H9 (cell line): ENCODE results near the gene BIRC5. TPM values are rescaled to one million over a fixed set of nuclear protein-coding genes. Genes with fewer than 3 reads are reported as not detected.

ENCODE experiments used
- DNase-seq: peaks from one replicate; pipeline ENCODE4 v3.0.0-alpha.2; 2017
- H2AFZ ChIP-seq: one replicate; pipeline ENCODE4 v1.6.1; 2013; ENCODE audit warnings: mild to moderate bottlenecking, low read length, control low read depth, moderate library complexity
- H2AK5ac ChIP-seq: 2 replicates; pipeline ENCODE4 v1.6.1; 2013; ENCODE audit warnings: low read length, control low read depth, mixed read lengths; ENCODE audit not compliant: insufficient read length
- H2BK120ac ChIP-seq: one replicate; pipeline ENCODE4 v1.6.1; 2013; ENCODE audit warnings: low read depth, mild to moderate bottlenecking, low read length, control low read depth, inconsistent platforms; ENCODE audit not compliant: poor library complexity, severe bottlenecking
- H2BK12ac ChIP-seq: 2 replicates; pipeline ENCODE4 v1.6.1; 2013; ENCODE audit warnings: low read length, control low read depth, mixed read lengths, low read depth; ENCODE audit not compliant: insufficient read length
- H2BK15ac ChIP-seq: 2 replicates; pipeline ENCODE4 v1.6.1; 2013; ENCODE audit warnings: low read depth, low read length, control low read depth
- H2BK20ac ChIP-seq: one replicate; pipeline ENCODE4 v1.6.1; 2013; ENCODE audit warnings: low read depth, mild to moderate bottlenecking, low read length, control low read depth, inconsistent platforms; ENCODE audit not compliant: poor library complexity, severe bottlenecking
- H2BK5ac ChIP-seq: 2 replicates; pipeline ENCODE4 v1.6.1; 2013; ENCODE audit warnings: low read length, control low read depth, mixed read lengths; ENCODE audit not compliant: insufficient read length
- H3K14ac ChIP-seq: 2 replicates; pipeline ENCODE4 v1.6.1; 2013; ENCODE audit warnings: low read length, control low read depth; ENCODE audit not compliant: insufficient read depth
- H3K18ac ChIP-seq: 2 replicates; pipeline ENCODE4 v1.6.1; 2013; ENCODE audit warnings: low read depth, mild to moderate bottlenecking, mixed read lengths, low read length, control low read depth; ENCODE audit not compliant: insufficient read length
- H3K23ac ChIP-seq: 2 replicates; pipeline ENCODE4 v1.6.1; 2013; ENCODE audit warnings: low read length, control low read depth, mixed read lengths, low read depth; ENCODE audit not compliant: insufficient read length
- H3K23me2 ChIP-seq: 2 replicates; pipeline ENCODE4 v1.6.1; 2013; ENCODE audit warnings: low read depth, mild to moderate bottlenecking, mixed read lengths, low read length, control low read depth; ENCODE audit not compliant: insufficient read length, poor library complexity, severe bottlenecking
- H3K27ac ChIP-seq: 2 replicates; pipeline ENCODE4 v1.5.1; 2013; ENCODE audit warnings: low read length, control low read depth, mixed read lengths, low read depth; ENCODE audit not compliant: insufficient read length
- H3K27me3 ChIP-seq: 2 replicates; pipeline ENCODE4 v1.6.1; 2013; ENCODE audit warnings: low read length, control low read depth, inconsistent platforms; ENCODE audit not compliant: insufficient read depth
- H3K4ac ChIP-seq: 2 replicates; pipeline ENCODE4 v1.6.1; 2013; ENCODE audit warnings: low read depth, mild to moderate bottlenecking, control low read depth, inconsistent platforms, low read length, moderate library complexity
- H3K4me1 ChIP-seq: 2 replicates; pipeline ENCODE4 v1.6.1; 2013; ENCODE audit warnings: low read length, control low read depth, inconsistent platforms; ENCODE audit not compliant: insufficient read depth
- H3K4me2 ChIP-seq: 2 replicates; pipeline ENCODE4 v1.6.1; 2013; ENCODE audit warnings: low read length, control low read depth, mixed read lengths; ENCODE audit not compliant: insufficient read length, insufficient read depth
- H3K56ac ChIP-seq: 2 replicates; pipeline ENCODE4 v1.6.1; 2013; ENCODE audit warnings: low read depth, mild to moderate bottlenecking, mixed read lengths, low read length, control low read depth; ENCODE audit not compliant: insufficient read length
- H3K79me1 ChIP-seq: 2 replicates; pipeline ENCODE4 v1.6.1; 2013; ENCODE audit warnings: low read depth, mild to moderate bottlenecking, moderate library complexity, low read length, control low read depth, inconsistent platforms; ENCODE audit not compliant: insufficient read depth, poor library complexity, severe bottlenecking
- H3K79me2 ChIP-seq: 2 replicates; pipeline ENCODE4 v1.6.1; 2013; ENCODE audit warnings: low read length, control low read depth, inconsistent platforms; ENCODE audit not compliant: insufficient read depth
- H3K9ac ChIP-seq: 2 replicates; pipeline ENCODE4 v1.6.1; 2013; ENCODE audit warnings: low read length, control low read depth, mixed read lengths; ENCODE audit not compliant: insufficient read length; ENCODE audit errors: extremely low read depth
- H3K9me3 ChIP-seq: one replicate; pipeline ENCODE4 v1.6.1; 2013; ENCODE audit warnings: low read depth, low read length, inconsistent platforms; ENCODE audit not compliant: control insufficient read depth
- H3T11ph ChIP-seq: one replicate; pipeline ENCODE4 v1.6.1; 2013; ENCODE audit warnings: mild to moderate bottlenecking, low read length, control low read depth, inconsistent platforms
- H4K20me1 ChIP-seq: one replicate; pipeline ENCODE4 v1.6.1; 2013; ENCODE audit not compliant: control insufficient read depth, insufficient read length, insufficient read depth
- H4K5ac ChIP-seq: 2 replicates; pipeline ENCODE4 v1.6.1; 2013; ENCODE audit warnings: low read depth, mild to moderate bottlenecking, mixed read lengths, low read length, control low read depth; ENCODE audit not compliant: insufficient read length
- H4K8ac ChIP-seq: replicated peaks from 2 replicates; pipeline ENCODE4 v1.6.1; 2013; ENCODE audit warnings: low read length, control low read depth, mixed read lengths, low read depth; ENCODE audit not compliant: insufficient read length
- H4K91ac ChIP-seq: 2 replicates; pipeline ENCODE4 v1.6.1; 2013; ENCODE audit warnings: low read depth, mild to moderate bottlenecking, moderate library complexity, mixed read lengths, low read length, control low read depth; ENCODE audit not compliant: insufficient read length
- H3K27ac Mint-ChIP-seq, 3 experiments: 2 replicates in 2 of 3; 3 replicates in 1 of 3; pipeline ENCODE4 v1.8.0; 2020 to 2021; ENCODE audit warnings: mixed read lengths in 3 of 3, mild to moderate bottlenecking in 1 of 3, moderate library complexity in 1 of 3
- H3K27me3 Mint-ChIP-seq: 2 replicates; pipeline ENCODE4 v1.8.0; 2021; ENCODE audit warnings: low read depth, mild to moderate bottlenecking, moderate library complexity, mixed read lengths
- H3K36me3 Mint-ChIP-seq, 3 experiments: 2 replicates in 2 of 3; 3 replicates in 1 of 3; pipeline ENCODE4 v1.8.0; 2020 to 2021; ENCODE audit warnings: low read depth in 3 of 3, mixed read lengths in 3 of 3; ENCODE audit not compliant: insufficient read depth in 1 of 3
- H3K4me1 Mint-ChIP-seq, 2 experiments: 2 replicates each; pipeline ENCODE4 v1.8.0; 2020; ENCODE audit warnings: mixed read lengths in 2 of 2
- H3K4me3 Mint-ChIP-seq, 2 experiments: 2 replicates in 1 of 2; 3 replicates in 1 of 2; pipeline ENCODE4 v1.8.0; 2020 to 2021; ENCODE audit warnings: mild to moderate bottlenecking in 2 of 2, mixed read lengths in 2 of 2, moderate library complexity in 1 of 2
- H3K9me3 Mint-ChIP-seq, 2 experiments: 2 replicates in 1 of 2; 3 replicates in 1 of 2; pipeline ENCODE4 v1.8.0; 2020; ENCODE audit warnings: mild to moderate bottlenecking in 2 of 2, mixed read lengths in 2 of 2, moderate library complexity in 1 of 2
- CTCF ChIP-seq: fragments of 200-600 bp; sonication (generic); conservative IDR thresholded peaks from 3 replicates; pipeline ENCODE4 v1.8.0; 2021; ENCODE audit warnings: antibody characterized with exemption, mild to moderate bottlenecking
- WGBS: extraction: QIAGEN DNeasy Blood & Tissue Kit; methylation state at CpG from one replicate; pipeline ENCODE4 v1.1.7; 2013; ENCODE audit warnings: missing lambda C conversion rate, low lambda C conversion rate, mixed read lengths; ENCODE audit not compliant: insufficient read length; ENCODE audit errors: extremely low coverage; 5-methylcytosine and 5-hydroxymethylcytosine counted together
- total RNA-seq: library from RNA; stranded (reverse); gene quantifications from 2 replicates; pipeline ENCODE4 v1.2.1, GENCODE V29; 2021

BIRC5 gene
- total RNA-seq, 1 experiment from 2014 or later, result 97.8 TPM

GRCh38 chr17:78174870-78175642 lies 39.0 kb upstream of the BIRC5 start:
- Histone ChIP-seq H4K20me1 (no peaks in the 10 kb centered on the region), H3K9me3 (no peaks in the 10 kb centered on the region), H3K27ac (no peak overlapping the region), H3K56ac (no peak overlapping the region), H3K27me3 (no peaks in the 10 kb centered on the region), H2BK15ac (no peak overlapping the region), H2BK120ac (no peak overlapping the region), H3K18ac (no peak overlapping the region), H2BK20ac (no peak overlapping the region), H3K4me1 (no peaks in the 10 kb centered on the region; the same call in 1 of the 2 replicates), H3K9ac (no peak overlapping the region), H2AFZ (no peak overlapping the region), H3T11ph (no peak overlapping the region), H2BK5ac (no peak overlapping the region), H2BK12ac (no peak overlapping the region), H3K4ac (no peak overlapping the region), H3K14ac (no peak overlapping the region; the same call in 1 of the 2 replicates), H3K79me2 (no peaks in the 10 kb centered on the region), H3K23me2 (no peaks in the 10 kb centered on the region), H3K23ac (no peak overlapping the region), H4K91ac (no peak overlapping the region), H3K79me1 (no peaks in the 10 kb centered on the region), H3K4me2 (no peak overlapping the region), H4K5ac (no peak overlapping the region), H4K8ac (no peak overlapping the region), H2AK5ac (no peak overlapping the region)
- TF ChIP-seq CTCF, result peak; percentile 63
- WGBS, result no CpG with 5 or more reads among the region's 28 CpGs
- H3K27ac Mint-ChIP-seq, result peak overlapping the region; percentile 58 to 79 (median 79); a peak in 5 of 7 replicates
- H3K4me3 Mint-ChIP-seq, result peak overlapping the region in 1 of 2 experiments; percentile 56; a peak in 1 of 5 replicates
- peaks cover 37 to 72% (median 59%) of the 10 kb centered on the region in 3 experiments for H3K36me3 Mint-ChIP-seq
- DNase-seq, result peak; percentile 84
- no peaks in the 10 kb centered on the region; the same call in 1 of the 2 replicates for H3K27me3 Mint-ChIP-seq
- no peaks in the 10 kb centered on the region; a peak in 1 of 5 replicates for H3K9me3 Mint-ChIP-seq
- peaks cover 26 to 46% of the 10 kb centered on the region in 2 experiments for H3K4me1 Mint-ChIP-seq
